HG02642 (cell line): ENCODE measurements around the gene NAT14.

Experiments used
- ATAC-seq: cut with Tn5 transposase; IDR thresholded peaks from one replicate; pipeline ENCODE4 v1.9.1; 2021; ENCODE audit warnings: mild to moderate bottlenecking; ENCODE audit not compliant: unreplicated experiment, poor library complexity

The NAT14 gene

GRCh38 chr19:55467236-55468053 is 17.5 kb upstream of the NAT14 start:
- peak; percentile 72 for ATAC-seq

DNA sequence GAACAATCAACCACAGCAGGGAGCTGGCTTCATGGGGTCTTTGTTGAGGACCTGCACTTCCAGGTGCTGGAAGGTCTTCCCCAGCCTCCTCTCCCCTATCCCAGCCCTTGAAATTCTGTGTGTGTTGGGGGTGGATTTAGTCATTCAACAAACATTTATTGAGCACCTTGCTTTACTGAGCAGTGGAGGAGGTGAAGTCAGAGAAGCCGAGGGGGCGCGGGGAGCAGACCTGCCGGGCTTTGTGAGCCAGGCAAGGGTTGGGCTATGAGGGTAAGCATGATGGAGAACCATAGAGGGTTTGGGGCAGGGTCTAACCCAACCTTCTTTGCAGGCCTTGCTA is 17.0 kb upstream of the NAT14 start:
- ATAC-seq, result no peak

GRCh38 chr19:55471266-55471665 is 13.7 kb upstream of the NAT14 start:
- no peak for ATAC-seq

- no peak for ATAC-seq
Observed at GRCh38 chr19:55472463-55472862, 12.5 kb upstream of the NAT14 start.

DNA sequence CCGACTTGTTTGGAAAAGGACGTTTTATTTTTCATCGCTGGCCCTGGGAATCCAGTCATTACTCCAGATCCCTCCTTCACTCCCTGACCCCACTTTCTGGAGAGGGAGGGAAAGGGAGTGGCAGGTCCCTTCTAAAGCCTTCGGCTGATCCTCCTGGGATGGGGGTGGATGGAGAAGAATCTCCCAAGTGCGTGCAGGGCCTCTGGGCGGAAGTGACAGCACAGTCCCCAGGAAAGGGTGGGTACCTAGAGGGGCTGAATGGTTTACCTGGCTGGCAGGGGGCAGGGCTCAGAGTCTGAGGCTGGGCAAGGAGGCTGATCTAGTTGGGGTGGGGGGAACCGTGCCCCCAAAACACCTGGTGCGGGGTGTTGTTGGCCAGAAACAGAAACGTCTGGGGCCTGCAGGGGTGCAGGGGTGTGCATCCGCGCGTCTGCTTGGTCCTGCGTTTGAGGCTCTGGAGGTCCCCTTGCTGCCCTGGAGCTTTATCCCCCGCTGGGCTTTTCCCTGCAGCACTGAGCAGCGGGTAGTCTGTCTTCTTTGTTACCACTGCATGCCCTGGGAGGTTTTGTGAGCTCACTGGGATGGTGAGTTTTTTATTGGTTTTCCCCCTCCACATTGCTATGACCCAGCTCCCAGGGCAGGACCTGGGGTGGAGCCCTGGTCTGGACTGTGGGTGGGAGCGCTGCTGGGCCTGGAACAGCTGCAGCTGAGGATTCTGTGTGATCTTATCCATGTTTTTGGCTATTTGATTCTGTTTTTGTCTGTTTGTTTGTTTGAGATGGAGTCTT is 11.6 kb upstream of the NAT14 start:
- no peak for ATAC-seq

- no peak for ATAC-seq
Observed at GRCh38 chr19:55474269-55475265, 10.4 kb upstream of the NAT14 start.

- peak; percentile 92 for ATAC-seq
Observed at GRCh38 chr19:55476100-55476775, 8.8 kb upstream of the NAT14 start, which contains the start of gene ZNF628. TSS of gene ZNF628 (plus strand) at chr19:55476617. CDS start at chr19:55479911, 3,294 bp downstream.

DNA sequence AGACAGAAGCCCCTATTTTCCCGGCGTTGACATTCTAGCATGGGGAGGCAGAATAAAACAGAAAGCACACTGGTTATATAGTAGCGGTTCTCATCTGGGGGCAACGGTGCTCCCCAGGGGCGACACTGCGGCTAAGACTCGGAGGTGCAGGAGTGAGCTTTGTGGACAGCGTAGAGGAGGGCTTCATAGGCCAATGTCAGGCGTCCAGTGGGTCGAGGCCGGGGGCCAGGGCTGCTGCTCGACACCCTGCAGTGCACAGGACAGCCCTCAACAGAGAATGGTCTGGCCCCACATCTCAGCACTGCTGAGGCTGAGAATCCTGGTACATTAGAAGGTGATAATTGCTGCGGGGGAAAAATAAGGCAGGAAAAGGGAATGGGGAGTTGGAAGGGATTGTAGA is 7.1 kb upstream of the NAT14 start:
- no peak for ATAC-seq

- ATAC-seq, result no peak
Observed at GRCh38 chr19:55478364-55478763, 6.6 kb upstream of the NAT14 start.

- no peak for ATAC-seq
Observed at GRCh38 chr19:55479045-55479444, 5.9 kb upstream of the NAT14 start.

DNA sequence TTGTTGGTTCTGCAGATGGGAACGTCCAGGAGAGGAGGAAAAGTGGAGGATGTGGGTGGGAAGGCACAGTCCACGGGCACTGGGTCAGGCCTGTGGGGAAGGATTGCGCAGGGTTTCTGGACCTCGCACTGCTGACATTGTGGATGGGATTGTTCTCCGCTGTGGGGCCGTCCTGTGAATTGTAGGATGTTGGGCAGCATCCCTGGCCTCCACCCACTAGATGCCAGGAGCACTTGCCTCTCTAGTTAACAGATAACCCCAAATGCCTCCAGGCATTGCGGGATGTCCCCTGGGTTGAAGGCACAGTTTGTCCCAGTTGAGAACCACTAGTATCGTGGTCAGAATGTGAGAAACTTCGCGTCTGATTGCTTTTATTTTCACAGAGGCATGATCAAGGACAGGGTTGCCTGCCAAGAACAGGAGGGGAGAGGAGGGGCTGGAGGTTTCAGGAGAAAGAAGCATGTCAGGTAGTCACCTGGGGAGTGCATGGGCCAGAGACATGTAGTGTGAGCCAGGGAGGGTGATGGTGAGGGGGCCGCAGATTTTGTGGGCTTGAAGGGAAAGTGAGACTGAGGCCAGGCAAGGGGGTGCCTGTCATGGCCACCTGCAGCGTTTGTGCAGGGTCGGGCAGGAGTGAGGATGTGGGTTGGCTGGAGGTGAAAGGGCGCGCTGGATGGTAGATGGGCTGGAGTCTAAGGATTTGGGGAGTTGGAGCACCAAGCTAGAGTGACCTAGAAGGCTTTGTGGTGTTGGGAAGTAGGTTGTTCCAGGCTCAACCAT is 5.3 kb upstream of the NAT14 start:
- ATAC-seq, result no peak

DNA sequence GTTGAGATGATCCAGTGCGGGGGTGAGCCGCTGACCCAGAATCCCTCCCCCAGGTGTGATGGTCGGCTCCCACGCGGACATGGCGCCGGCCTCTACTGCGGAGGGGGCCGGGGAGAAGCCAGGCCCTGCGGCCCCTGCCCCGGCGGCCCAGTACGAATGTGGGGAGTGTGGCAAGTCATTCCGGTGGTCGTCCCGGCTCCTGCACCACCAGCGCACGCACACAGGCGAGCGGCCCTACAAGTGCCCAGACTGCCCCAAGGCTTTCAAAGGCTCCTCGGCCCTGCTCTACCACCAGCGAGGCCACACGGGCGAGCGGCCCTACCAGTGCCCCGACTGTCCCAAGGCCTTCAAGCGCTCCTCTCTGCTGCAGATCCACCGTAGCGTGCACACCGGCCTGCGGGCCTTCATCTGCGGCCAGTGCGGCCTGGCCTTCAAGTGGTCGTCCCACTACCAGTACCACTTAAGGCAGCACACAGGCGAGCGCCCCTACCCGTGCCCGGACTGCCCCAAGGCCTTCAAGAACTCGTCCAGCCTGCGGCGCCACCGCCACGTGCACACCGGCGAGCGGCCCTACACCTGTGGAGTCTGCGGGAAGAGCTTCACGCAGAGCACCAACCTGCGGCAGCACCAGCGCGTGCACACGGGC is 3.7 kb upstream of the NAT14 start:
- ATAC-seq, result no peak

- no peak for ATAC-seq
Observed at GRCh38 chr19:55481794-55482155, 3.2 kb upstream of the NAT14 start.

- no peak for ATAC-seq
Observed at GRCh38 chr19:55482156-55482961, 2.6 kb upstream of the NAT14 start.

GRCh38 chr19:55482967-55483705 is 1.9 kb upstream of the NAT14 start:
- ATAC-seq, result no peak

DNA sequence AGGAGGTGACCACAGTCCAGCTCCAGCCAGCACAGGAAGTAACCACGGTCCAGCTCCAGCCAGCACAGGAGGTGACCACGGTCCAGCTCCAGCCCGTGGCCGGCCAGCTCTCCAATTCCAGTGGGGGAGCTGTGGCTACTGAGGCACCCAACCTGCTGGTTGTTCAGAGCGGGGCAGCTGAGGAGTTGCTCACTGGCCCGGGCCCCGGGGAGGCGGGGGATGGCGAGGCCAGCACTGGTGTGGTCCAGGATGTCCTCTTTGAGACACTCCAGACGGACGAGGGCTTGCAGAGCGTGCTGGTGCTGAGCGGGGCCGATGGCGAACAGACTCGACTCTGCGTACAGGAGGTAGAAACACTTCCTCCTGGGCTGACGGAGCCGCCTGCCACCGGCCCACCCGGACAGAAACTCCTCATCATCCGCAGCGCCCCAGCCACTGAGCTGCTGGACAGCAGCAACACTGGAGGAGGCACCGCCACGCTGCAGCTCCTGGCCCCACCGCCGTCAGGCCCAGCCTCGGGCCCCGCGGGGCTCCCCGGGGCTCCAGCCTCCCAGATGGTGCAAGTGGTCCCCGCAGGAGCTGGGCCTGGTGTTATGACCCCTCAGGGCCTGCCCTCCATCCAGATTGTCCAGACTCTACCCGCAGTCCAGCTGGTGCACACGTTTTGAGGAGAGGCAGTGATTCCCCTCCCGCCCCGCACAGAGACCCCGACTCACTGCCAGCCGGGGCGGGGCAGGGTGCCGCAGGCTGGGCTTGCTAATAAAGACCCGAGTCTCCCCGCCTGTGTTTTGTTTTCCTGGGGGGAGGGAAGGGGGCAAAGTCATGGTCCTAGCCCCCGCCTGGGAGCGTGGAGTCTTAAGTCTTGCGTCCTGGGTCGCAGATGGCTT is 1.0 kb upstream of the NAT14 start:
- no peak for ATAC-seq
